Measurements from ENCODE around the gene TNFRSF8. TPM values are rescaled to one million over a fixed set of nuclear protein-coding genes. Genes with fewer than 3 reads are reported as not detected.

The TNFRSF8 gene
- total RNA-seq, 1 experiment from 2014 or later, result not detected

GRCh38 chr1:12147201-12147701, 84.1 kb downstream of the TNFRSF8 start:
- no peak for ATAC-seq
- BruUV-seq (replicated peaks), result no TSS peak
- no peaks in the 10 kb centered on the region for H3K9me2 ChIP-seq (replicated peaks; ENCODE audit: low read length)
- POLR2A ChIA-PET (ENCODE audit: unreplicated experiment), result interaction anchor here (0.8 kb wide), 1 partner anchor 15 kb away, joined by 4 read pairs; no protein-coding TSS in a partner anchor
- no peak for TF ChIP-seq EZH2 (IDR thresholded peaks at IDR 0.05; ENCODE audit: low read length, unreplicated experiment)
- no peak for TF ChIP-seq EZH2phosphoT487 (IDR thresholded peaks at IDR 0.05; ENCODE audit: borderline replicate concordance, low read length)
- TF ChIP-seq, protein P1, sequence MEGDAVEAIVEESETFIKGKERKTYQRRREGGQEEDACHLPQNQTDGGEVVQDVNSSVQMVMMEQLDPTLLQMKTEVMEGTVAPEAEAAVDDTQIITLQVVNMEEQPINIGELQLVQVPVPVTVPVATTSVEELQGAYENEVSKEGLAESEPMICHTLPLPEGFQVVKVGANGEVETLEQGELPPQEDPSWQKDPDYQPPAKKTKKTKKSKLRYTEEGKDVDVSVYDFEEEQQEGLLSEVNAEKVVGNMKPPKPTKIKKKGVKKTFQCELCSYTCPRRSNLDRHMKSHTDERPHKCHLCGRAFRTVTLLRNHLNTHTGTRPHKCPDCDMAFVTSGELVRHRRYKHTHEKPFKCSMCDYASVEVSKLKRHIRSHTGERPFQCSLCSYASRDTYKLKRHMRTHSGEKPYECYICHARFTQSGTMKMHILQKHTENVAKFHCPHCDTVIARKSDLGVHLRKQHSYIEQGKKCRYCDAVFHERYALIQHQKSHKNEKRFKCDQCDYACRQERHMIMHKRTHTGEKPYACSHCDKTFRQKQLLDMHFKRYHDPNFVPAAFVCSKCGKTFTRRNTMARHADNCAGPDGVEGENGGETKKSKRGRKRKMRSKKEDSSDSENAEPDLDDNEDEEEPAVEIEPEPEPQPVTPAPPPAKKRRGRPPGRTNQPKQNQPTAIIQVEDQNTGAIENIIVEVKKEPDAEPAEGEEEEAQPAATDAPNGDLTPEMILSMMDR (conservative IDR thresholded peaks at IDR 0.05; ENCODE audit: low read depth, low read length), result no peak
- CTCF ChIA-PET, result no interaction called here
- H3K9me3 ChIP-seq (ENCODE audit: low read length), result no peaks in the 10 kb centered on the region
- DNase-seq, result no peak
- no peaks in the 10 kb centered on the region for H3K36me3 ChIP-seq (ENCODE audit: low read depth, low read length)
- H3K4me3 ChIP-seq (ENCODE audit: low read length), result no peak overlapping the region
- no peaks in the 10 kb centered on the region for H3K79me2 ChIP-seq (ENCODE audit: low read length)
- no peak overlapping the region for H2AFZ ChIP-seq (ENCODE audit: low read length)
- peaks cover 21% of the 10 kb centered on the region for H3K4me1 ChIP-seq (ENCODE audit: insufficient read depth, low read length)
- no peak overlapping the region for H3K27ac ChIP-seq (ENCODE audit: low read length)
- H3K9ac ChIP-seq (ENCODE audit: low read length), result no peak overlapping the region
- no peaks in the 10 kb centered on the region for H3F3A ChIP-seq (ENCODE audit: low read length, unreplicated experiment)
- intact Hi-C loops (cut with micrococcal nuclease), result no loop called here
- no peaks in the 10 kb centered on the region for H4K20me1 ChIP-seq (ENCODE audit: low read length)
- no peaks in the 10 kb centered on the region for H3K27me3 ChIP-seq (ENCODE audit: low read length)
- H3K4me2 ChIP-seq (ENCODE audit: low read length), result no peak overlapping the region

- no peak overlapping the region for H2AFZ ChIP-seq (ENCODE audit: low read length)
- CTCF ChIA-PET, result interaction anchor here (0.6 kb wide), 1 partner anchor 41 kb away, joined by 5 read pairs; no protein-coding TSS in a partner anchor
- intact Hi-C loops (cut with micrococcal nuclease), result no loop called here
Observed at GRCh38 chr1:12148160-12148957, 85.3 kb downstream of the TNFRSF8 start.

More at GRCh38 chr1:12148160-12148957, 85.3 kb downstream of the TNFRSF8 start:
- DNase-seq (peak; percentile 17), ATAC-seq (no peak)
- Histone ChIP-seq H3K9ac (ENCODE audit: low read length) (no peak overlapping the region), H4K20me1 (ENCODE audit: low read length) (no peaks in the 10 kb centered on the region), H3K9me3 (ENCODE audit: low read length) (no peaks in the 10 kb centered on the region), H3K4me1 (ENCODE audit: insufficient read depth, low read length) (peaks cover 24% of the 10 kb centered on the region), H3K4me2 (ENCODE audit: low read length) (no peak overlapping the region), H3K9me2 (replicated peaks; ENCODE audit: low read length) (no peaks in the 10 kb centered on the region), H3K79me2 (ENCODE audit: low read length) (no peaks in the 10 kb centered on the region), H3F3A (ENCODE audit: low read length, unreplicated experiment) (no peaks in the 10 kb centered on the region), H3K27ac (ENCODE audit: low read length) (no peak overlapping the region), H3K27me3 (ENCODE audit: low read length) (no peaks in the 10 kb centered on the region), H3K4me3 (ENCODE audit: low read length) (no peak overlapping the region), H3K36me3 (ENCODE audit: low read depth, low read length) (no peaks in the 10 kb centered on the region)
- no peak for TF ChIP-seq EZH2 (IDR thresholded peaks at IDR 0.05; ENCODE audit: low read length, unreplicated experiment)
- TF ChIP-seq, protein P1 (conservative IDR thresholded peaks at IDR 0.05; ENCODE audit: low read depth, low read length), result no peak
- no peak for TF ChIP-seq EZH2phosphoT487 (IDR thresholded peaks at IDR 0.05; ENCODE audit: borderline replicate concordance, low read length)
- POLR2A ChIA-PET (ENCODE audit: unreplicated experiment), result interaction anchor here (0.8 kb wide), 1 partner anchor 14 kb away, joined by 4 read pairs; no protein-coding TSS in a partner anchor
- no TSS peak for BruUV-seq (replicated peaks)
